ENCODE results near the gene POP4.

Gene POP4

GRCh38 chr19:29576761-29577648, 29.1 kb upstream of the POP4 start:
- peak in 1 of 3 donors; percentile 49 for DNase-seq (ENCODE audit: low read depth in 2 of 3, low spot score in 1 of 3)

- no peak for DNase-seq (ENCODE audit: low read depth in 2 of 3, low spot score in 1 of 3)
Observed at GRCh38 chr19:29577649-29577963, 28.5 kb upstream of the POP4 start.

GRCh38 chr19:29578349-29578748, 27.7 kb upstream of the POP4 start:
- DNase-seq (ENCODE audit: low read depth in 2 of 3, low spot score in 1 of 3), result no peak

- DNase-seq (ENCODE audit: low read depth in 2 of 3, low spot score in 1 of 3), result no peak
Observed at GRCh38 chr19:29579308-29579910, 26.7 kb upstream of the POP4 start.

- no peak for DNase-seq (ENCODE audit: low read depth in 2 of 3, low spot score in 1 of 3)
Observed at GRCh38 chr19:29581398-29581797, 24.7 kb upstream of the POP4 start.

GRCh38 chr19:29583196-29583999, 22.7 kb upstream of the POP4 start:
- no peak for DNase-seq (ENCODE audit: low read depth in 2 of 3, low spot score in 1 of 3)

GRCh38 chr19:29586401-29586800, 19.7 kb upstream of the POP4 start:
- no peak for DNase-seq (ENCODE audit: low read depth in 2 of 3, low spot score in 1 of 3)

- DNase-seq (ENCODE audit: low read depth in 2 of 3, low spot score in 1 of 3), result no peak
Observed at GRCh38 chr19:29587059-29587458, 19.0 kb upstream of the POP4 start.

GRCh38 chr19:29587518-29587986, 18.5 kb upstream of the POP4 start:
- DNase-seq (ENCODE audit: low read depth in 2 of 3, low spot score in 1 of 3), result peak in 2 of 3 donors; percentile 48 to 64

- DNase-seq (ENCODE audit: low read depth in 2 of 3, low spot score in 1 of 3), result no peak
Observed at GRCh38 chr19:29588095-29588494, 18.0 kb upstream of the POP4 start.

GRCh38 chr19:29590278-29590677, 15.8 kb upstream of the POP4 start:
- DNase-seq (ENCODE audit: low read depth in 2 of 3, low spot score in 1 of 3), result no peak

- no peak for DNase-seq (ENCODE audit: low read depth in 2 of 3, low spot score in 1 of 3)
Observed at GRCh38 chr19:29591670-29592069, 14.4 kb upstream of the POP4 start.

GRCh38 chr19:29593869-29594268, 12.2 kb upstream of the POP4 start:
- DNase-seq (ENCODE audit: low read depth in 2 of 3, low spot score in 1 of 3), result no peak

- DNase-seq (ENCODE audit: low read depth in 2 of 3, low spot score in 1 of 3), result no peak
Observed at GRCh38 chr19:29596080-29596727, 9.9 kb upstream of the POP4 start.

GRCh38 chr19:29596885-29597525, 9.1 kb upstream of the POP4 start:
- no peak for DNase-seq (ENCODE audit: low read depth in 2 of 3, low spot score in 1 of 3)

- no peak for DNase-seq (ENCODE audit: low read depth in 2 of 3, low spot score in 1 of 3)
Observed at GRCh38 chr19:29598036-29598435, 8.0 kb upstream of the POP4 start.

GRCh38 chr19:29598496-29598895, 7.6 kb upstream of the POP4 start:
- DNase-seq (ENCODE audit: low read depth in 2 of 3, low spot score in 1 of 3), result no peak

- DNase-seq (ENCODE audit: low read depth in 2 of 3, low spot score in 1 of 3), result no peak
Observed at GRCh38 chr19:29603308-29603707, 2.8 kb upstream of the POP4 start.

- no peak for DNase-seq (ENCODE audit: low read depth in 2 of 3, low spot score in 1 of 3)
Observed at GRCh38 chr19:29606420-29606747, 301 bp downstream of the POP4 start.

- no peak for DNase-seq (ENCODE audit: low read depth in 2 of 3, low spot score in 1 of 3)
Observed at GRCh38 chr19:29609636-29610035, 3.6 kb downstream of the POP4 start.

GRCh38 chr19:29610213-29610573, 4.1 kb downstream of the POP4 start:
- no peak for DNase-seq (ENCODE audit: low read depth in 2 of 3, low spot score in 1 of 3)

All from stimulated activated CD4-positive, alpha-beta T cell treated with anti-CD3 and anti-CD28 coated beads, Interleukin-12 subunit alpha, Interleukin-12 subunit beta, amount 100 ng/mL, for 48 hours (primary cell).